OCI-LY7 (cell line): ENCODE measurements around the gene LRRC47. TPM values are rescaled to one million over a fixed set of nuclear protein-coding genes. Genes with fewer than 3 reads are reported as not detected.

Source experiments
- BruUV-seq: library from RNA; stranded (reverse); fragments of 400-500 nt; replicated peaks from 2 replicates; lab custom pipeline; 2021; lab: Mats Ljungman, UMichigan
- CTCF ChIA-PET: fragments of 300-600 bp; sonication (Branson Sonifier 250); formaldehyde crosslinking; loops from one replicate; lab custom pipeline; 2022; ENCODE audit warnings: antibody characterized with exemption; ENCODE audit not compliant: unreplicated experiment; lab: Charles Lee
- POLR2A ChIA-PET: fragments of 300-600 bp; sonication (Branson Sonifier 250); formaldehyde crosslinking; loops from one replicate; lab custom pipeline; 2022; ENCODE audit warnings: antibody characterized with exemption; lab: Charles Lee
- DNase-seq: peaks from one replicate; pipeline ENCODE4 v3.0.0-alpha.2; 2015; ENCODE audit warnings: low spot score
- H2AFZ ChIP-seq: fragments of 200-600 bp; sonication (generic), shearing (Covaris generic); 2 replicates; pipeline ENCODE4 v1.6.1; 2014; ENCODE audit warnings: mild to moderate bottlenecking, antibody characterized with exemption, low read length, moderate library complexity
- H3K27ac ChIP-seq: fragments of 200-600 bp; sonication (generic); 2 replicates; pipeline ENCODE4 v1.5.1; 2014; ENCODE audit warnings: mixed run types, low read depth, mild to moderate bottlenecking, moderate library complexity, low read length, inconsistent platforms; ENCODE audit not compliant: poor library complexity, severe bottlenecking
- H3K36me3 ChIP-seq: fragments of 200-600 bp; sonication (generic); 2 replicates; pipeline ENCODE4 v1.6.1; 2014; ENCODE audit warnings: mild to moderate bottlenecking, antibody characterized with exemption, low read length, moderate library complexity, mixed read lengths; ENCODE audit not compliant: insufficient read depth
- H3K4me1 ChIP-seq: fragments of 200-600 bp; sonication (generic); 2 replicates; pipeline ENCODE4 v1.5.1; 2014; ENCODE audit warnings: mild to moderate bottlenecking, low read length; ENCODE audit not compliant: insufficient read depth, poor library complexity, severe bottlenecking
- H3K4me2 ChIP-seq: fragments of 200-600 bp; sonication (generic); 2 replicates; pipeline ENCODE4 v1.6.1; 2014; ENCODE audit warnings: mild to moderate bottlenecking, low read length
- H3K4me3 ChIP-seq: fragments of 200-600 bp; sonication (generic); 2 replicates; pipeline ENCODE4 v1.5.1; 2014; ENCODE audit warnings: mild to moderate bottlenecking, low read depth, low read length; ENCODE audit not compliant: poor library complexity, severe bottlenecking
- H3K79me2 ChIP-seq: fragments of 200-600 bp; sonication (generic); 2 replicates; pipeline ENCODE4 v1.6.1; 2016; ENCODE audit warnings: low read depth, mild to moderate bottlenecking, low read length, moderate library complexity, mixed read lengths; ENCODE audit not compliant: insufficient read depth
- H3K9me2 ChIP-seq: fragments of 200-600 bp; sonication (generic); 2 replicates; pipeline ENCODE4 v1.6.1; 2016; ENCODE audit warnings: mild to moderate bottlenecking, low read length, mixed read lengths; ENCODE audit not compliant: insufficient read depth
- H3K9me3 ChIP-seq: fragments of 200-600 bp; sonication (generic); 2 replicates; pipeline ENCODE4 v1.6.1; 2014; ENCODE audit warnings: mild to moderate bottlenecking, mixed run types, low read length, mixed read lengths
- H4K20me1 ChIP-seq: fragments of 200-600 bp; sonication (generic); 2 replicates; pipeline ENCODE4 v1.6.1; 2014; ENCODE audit warnings: mild to moderate bottlenecking, antibody characterized with exemption, low read length, moderate library complexity, mixed read lengths; ENCODE audit not compliant: insufficient read depth
- EZH2phosphoT487 ChIP-seq: fragments of 200-600 bp; sonication (generic); IDR thresholded peaks from 2 replicates; pipeline ENCODE4 v1.6.1; 2018; ENCODE audit warnings: low read depth, borderline replicate concordance, mild to moderate bottlenecking, mixed run types, antibody characterized with exemption, low read length, moderate library complexity, mixed read lengths
- intact Hi-C: fragments of 100-400 bp; cut with micrococcal nuclease; formaldehyde crosslinking; loops from one replicate; pipeline ENCODE4 v1.10.0; 2022; ENCODE audit not compliant: unreplicated experiment
- total RNA-seq, 2 experiments: library from RNA; depleted of rRNA in 1 of 2; stranded (reverse); fragments of >200 nt in 1 of 2; shearing (Covaris generic) in 1 of 2; gene quantifications; 2 replicates each; pipeline ENCODE4 v1.2.3, GENCODE V29; 2014 to 2022
- TF ChIP-seq, protein P1 (sequence below): fragments of 200-600 bp; sonication (generic); conservative IDR thresholded peaks from 2 replicates; pipeline ENCODE4 v1.5.1; 2014; ENCODE audit warnings: mild to moderate bottlenecking, antibody characterized with exemption, low read length, moderate library complexity, mixed read lengths

LRRC47 gene
- total RNA-seq, 2 experiments from 2014 or later, result 36.4 to 49.1 TPM

GRCh38 chr1:3816331-3817137 lies 20.2 kb upstream of the LRRC47 start:
- no TSS peak for BruUV-seq
- H4K20me1 ChIP-seq, result no peaks in the 10 kb centered on the region
- H3K9me2 ChIP-seq, result no peaks in the 10 kb centered on the region
- H2AFZ ChIP-seq, result no peak overlapping the region
- no peak for TF ChIP-seq EZH2phosphoT487
- TF ChIP-seq, protein P1, sequence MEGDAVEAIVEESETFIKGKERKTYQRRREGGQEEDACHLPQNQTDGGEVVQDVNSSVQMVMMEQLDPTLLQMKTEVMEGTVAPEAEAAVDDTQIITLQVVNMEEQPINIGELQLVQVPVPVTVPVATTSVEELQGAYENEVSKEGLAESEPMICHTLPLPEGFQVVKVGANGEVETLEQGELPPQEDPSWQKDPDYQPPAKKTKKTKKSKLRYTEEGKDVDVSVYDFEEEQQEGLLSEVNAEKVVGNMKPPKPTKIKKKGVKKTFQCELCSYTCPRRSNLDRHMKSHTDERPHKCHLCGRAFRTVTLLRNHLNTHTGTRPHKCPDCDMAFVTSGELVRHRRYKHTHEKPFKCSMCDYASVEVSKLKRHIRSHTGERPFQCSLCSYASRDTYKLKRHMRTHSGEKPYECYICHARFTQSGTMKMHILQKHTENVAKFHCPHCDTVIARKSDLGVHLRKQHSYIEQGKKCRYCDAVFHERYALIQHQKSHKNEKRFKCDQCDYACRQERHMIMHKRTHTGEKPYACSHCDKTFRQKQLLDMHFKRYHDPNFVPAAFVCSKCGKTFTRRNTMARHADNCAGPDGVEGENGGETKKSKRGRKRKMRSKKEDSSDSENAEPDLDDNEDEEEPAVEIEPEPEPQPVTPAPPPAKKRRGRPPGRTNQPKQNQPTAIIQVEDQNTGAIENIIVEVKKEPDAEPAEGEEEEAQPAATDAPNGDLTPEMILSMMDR, result no peak
- DNase-seq, result no peak
- peaks cover 46% of the 10 kb centered on the region for H3K36me3 ChIP-seq
- no peak overlapping the region for H3K27ac ChIP-seq
- CTCF ChIA-PET, result no interaction called here
- no peak overlapping the region for H3K4me2 ChIP-seq
- intact Hi-C loops, result no loop called here
- POLR2A ChIA-PET, result no interaction called here
- H3K4me1 ChIP-seq, result no peaks in the 10 kb centered on the region
- H3K4me3 ChIP-seq, result no peak overlapping the region
- no peaks in the 10 kb centered on the region for H3K79me2 ChIP-seq
- H3K9me3 ChIP-seq, result no peaks in the 10 kb centered on the region

DNA sequence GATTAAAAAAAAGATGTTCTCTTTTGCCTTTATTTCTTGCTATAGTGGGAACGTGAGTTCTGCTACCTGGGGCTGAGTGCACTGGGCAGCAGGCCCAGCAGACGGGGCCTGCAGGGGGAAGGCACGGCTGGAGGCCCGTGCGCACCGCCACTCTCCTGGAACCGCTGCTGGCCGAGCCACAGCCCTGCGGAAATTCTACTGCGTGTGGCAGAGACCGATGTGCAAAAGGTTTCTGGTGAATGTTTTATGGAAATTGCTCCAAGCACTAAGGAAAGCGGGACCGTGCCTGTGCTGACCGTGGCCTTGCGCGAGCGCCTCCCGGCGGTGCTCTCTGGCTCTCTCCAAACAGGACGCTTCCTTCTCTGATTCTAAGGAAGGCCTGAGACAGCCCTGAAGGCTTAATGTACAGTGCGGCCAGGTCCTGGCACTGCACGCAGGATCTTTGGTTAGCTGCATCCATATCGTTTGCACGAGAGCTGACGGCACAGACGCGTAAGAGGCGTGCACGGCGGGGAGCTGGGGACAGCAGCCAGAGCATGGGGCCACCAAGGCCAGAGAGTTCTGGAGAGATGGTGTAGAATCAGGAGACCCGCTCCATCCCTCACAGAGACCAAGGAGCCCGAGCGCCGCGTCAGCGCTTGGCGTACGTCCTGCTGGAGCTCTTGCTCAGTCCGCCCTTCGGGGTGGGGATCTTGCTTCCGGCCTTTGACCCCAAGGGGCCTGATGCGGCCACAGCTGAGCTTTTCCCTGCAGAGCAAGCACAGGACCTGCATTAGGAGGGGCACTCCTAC lies 18.7 kb upstream of the LRRC47 start:
- TF ChIP-seq, protein P1, result no peak
- no peak for TF ChIP-seq EZH2phosphoT487
- Histone ChIP-seq H3K27ac (no peak overlapping the region), H2AFZ (no peak overlapping the region), H3K4me3 (no peak overlapping the region), H3K36me3 (peaks cover 30% of the 10 kb centered on the region), H3K79me2 (no peaks in the 10 kb centered on the region), H4K20me1 (no peaks in the 10 kb centered on the region), H3K4me2 (no peak overlapping the region), H3K9me3 (no peaks in the 10 kb centered on the region), H3K9me2 (no peaks in the 10 kb centered on the region), H3K4me1 (no peaks in the 10 kb centered on the region)
- intact Hi-C loops, result no loop called here
- ChIA-PET POLR2A (no interaction called here), CTCF (no interaction called here)
- BruUV-seq, result no TSS peak
- DNase-seq, result no peak
